Cerebellar cortex (tissue), 1 donor: ENCODE measurements around the gene STARD4.
A peak's percentile ranks its signal among the peaks of the same experiment; 100 is the strongest.

Experiments
- DNase-seq: peaks from one replicate; pipeline ENCODE4 v3.0.0-alpha.2; 2015; ENCODE audit warnings: low spot score

STARD4 gene

DNA sequence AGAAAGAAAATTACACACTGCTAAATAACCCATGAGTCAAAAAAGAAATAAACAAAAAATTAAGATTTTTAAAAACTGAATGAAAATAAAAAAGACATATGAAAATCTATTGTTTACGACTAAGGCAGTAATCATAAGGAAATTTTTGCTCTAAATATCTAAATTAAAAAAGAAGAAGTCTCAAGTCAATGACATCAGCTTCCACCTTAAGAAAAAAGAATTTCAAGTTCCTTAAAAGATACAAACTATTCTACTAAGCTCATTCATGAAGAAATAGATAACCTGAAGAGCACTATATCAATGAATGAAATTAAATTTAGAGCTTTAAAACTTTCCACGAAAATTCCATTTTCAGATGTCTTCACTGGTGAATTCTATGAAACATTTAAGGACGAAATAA lies 15.7 kb upstream of the STARD4 start:
- DNase-seq = no peak

GRCh38 chr5:111520908-111521307 lies 8.6 kb upstream of the STARD4 start:
- DNase-seq = no peak

DNA sequence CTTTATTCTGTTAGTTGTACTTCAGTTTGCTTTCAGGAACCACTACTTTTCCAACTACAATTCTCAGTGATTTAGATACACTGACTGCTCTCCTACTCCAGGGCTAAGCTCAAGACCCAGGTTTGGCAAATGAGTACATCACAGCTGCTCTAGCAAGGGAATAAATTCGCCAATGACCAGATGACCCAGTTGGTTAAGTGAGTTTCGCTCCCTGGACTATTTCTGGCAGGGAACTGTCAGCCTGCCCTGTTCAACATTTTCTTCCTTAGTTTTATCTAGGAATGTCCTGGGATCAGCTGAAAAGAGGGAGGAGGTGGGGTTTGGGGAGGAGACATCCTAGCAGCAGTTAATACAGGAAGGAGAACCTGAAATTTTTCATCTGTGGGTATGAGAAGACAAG lies 6.4 kb upstream of the STARD4 start:
- no peak for DNase-seq

- DNase-seq = no peak
Measured at GRCh38 chr5:111517853-111518501, 5.6 kb upstream of the STARD4 start.

DNA sequence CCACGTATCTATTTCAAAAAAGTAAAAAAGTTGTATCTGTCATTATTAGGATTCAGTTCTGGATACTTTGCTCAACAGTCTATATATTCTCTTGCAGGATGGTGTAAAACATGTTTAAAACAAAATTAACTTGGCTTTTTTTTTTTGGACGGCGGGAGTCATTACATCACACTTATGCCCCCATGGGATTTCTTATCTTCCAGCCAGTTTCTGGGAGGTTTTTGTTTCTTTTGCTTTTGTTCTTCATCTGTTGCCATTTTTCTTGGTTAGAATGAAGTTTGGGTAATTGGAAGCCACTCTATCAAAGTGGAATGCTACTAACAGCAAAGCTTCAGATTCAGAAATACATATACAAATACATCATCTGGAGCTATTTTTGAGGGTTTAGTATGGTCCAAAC lies 1.8 kb upstream of the STARD4 start:
- no peak for DNase-seq

GRCh38 chr5:111513131-111513520 lies 791 bp upstream of the STARD4 start:
- peak; percentile 47 for DNase-seq

GRCh38 chr5:111511831-111512374 lies 432 bp downstream of the STARD4 start:
- DNase-seq = peak; percentile 56

GRCh38 chr5:111511174-111511830 lies 1.0 kb downstream of the STARD4 start:
- peak; percentile 51 for DNase-seq

GRCh38 chr5:111509119-111509518 lies 3.2 kb downstream of the STARD4 start:
- DNase-seq = no peak

- DNase-seq = no peak
Measured at GRCh38 chr5:111507276-111507675, 5.1 kb downstream of the STARD4 start.

- no peak for DNase-seq
Measured at GRCh38 chr5:111505096-111505495, 7.2 kb downstream of the STARD4 start.

GRCh38 chr5:111502956-111503355 lies 9.4 kb downstream of the STARD4 start:
- DNase-seq = no peak

DNA sequence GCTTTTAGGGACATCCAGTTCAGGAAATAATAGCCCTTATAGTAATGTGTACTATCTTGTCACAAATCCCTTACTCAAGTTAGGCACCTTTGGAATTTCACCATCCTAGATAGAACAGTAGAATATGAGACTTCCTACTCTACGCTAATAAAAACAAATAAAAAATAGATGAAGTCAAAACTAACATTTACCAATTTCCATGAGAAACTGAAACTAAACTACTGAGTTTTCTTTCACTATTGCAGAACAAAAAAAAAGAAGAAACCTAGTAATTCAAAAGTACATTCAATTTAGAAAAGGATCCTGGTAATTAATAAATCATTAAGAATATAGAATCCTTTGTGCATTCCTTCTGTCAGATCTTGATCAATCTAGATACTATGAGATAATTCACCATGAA lies 14.0 kb downstream of the STARD4 start:
- DNase-seq = no peak

DNA sequence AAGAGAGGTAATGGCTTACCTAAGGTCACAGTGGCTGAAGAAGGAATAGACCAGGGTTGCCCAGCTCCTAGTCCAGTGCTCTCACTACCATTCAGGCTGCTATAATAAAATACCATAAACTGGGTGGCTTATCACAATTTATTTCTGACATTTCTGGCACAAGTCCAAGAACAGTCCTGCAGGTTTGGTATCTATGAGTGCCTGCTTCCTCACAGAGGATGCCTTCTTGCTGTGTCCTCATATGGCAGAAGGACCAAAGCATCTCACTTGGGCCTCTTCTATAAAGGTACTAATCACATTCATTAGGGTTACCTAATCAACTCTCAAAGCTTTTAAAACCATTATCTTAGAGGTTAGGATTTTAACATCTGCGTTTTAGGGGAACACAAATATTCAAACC lies 17.2 kb downstream of the STARD4 start:
- peak; percentile 65 for DNase-seq

DNA sequence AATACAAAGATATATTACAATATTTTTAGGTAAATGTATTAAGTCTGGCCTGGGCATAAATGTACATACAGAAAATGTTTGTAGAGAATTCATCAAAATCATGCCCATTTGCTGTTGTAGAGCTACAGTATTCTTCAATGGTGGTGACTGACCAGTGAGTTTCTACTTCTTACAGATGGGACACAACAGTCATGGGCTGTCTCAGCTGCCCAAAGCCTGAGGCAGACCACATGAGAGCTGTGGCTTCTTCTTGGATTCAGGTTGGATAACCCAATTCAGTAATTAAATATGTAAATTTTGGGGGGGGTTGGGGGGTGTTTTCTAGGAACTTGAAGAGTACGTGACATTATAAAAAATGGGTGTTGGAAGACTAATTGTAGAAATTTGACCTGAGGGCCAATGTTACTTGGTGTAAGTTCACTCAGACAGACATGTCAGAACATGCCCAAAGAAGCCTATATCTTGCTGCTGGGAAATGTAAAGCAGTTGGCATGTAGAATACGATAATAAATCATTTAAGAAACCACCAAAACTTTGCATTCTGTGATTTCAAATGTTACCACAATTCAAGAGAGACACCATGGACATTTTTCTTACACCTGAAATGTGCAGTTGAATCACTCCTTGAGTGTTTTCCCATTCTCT lies 17.9 kb downstream of the STARD4 start:
- no peak for DNase-seq

- peak; percentile 61 for DNase-seq
Measured at GRCh38 chr5:111493031-111493430, 19.3 kb downstream of the STARD4 start.

GRCh38 chr5:111488353-111488752 lies 24.0 kb downstream of the STARD4 start:
- DNase-seq = no peak

GRCh38 chr5:111486926-111487325 lies 25.4 kb downstream of the STARD4 start:
- no peak for DNase-seq

DNA sequence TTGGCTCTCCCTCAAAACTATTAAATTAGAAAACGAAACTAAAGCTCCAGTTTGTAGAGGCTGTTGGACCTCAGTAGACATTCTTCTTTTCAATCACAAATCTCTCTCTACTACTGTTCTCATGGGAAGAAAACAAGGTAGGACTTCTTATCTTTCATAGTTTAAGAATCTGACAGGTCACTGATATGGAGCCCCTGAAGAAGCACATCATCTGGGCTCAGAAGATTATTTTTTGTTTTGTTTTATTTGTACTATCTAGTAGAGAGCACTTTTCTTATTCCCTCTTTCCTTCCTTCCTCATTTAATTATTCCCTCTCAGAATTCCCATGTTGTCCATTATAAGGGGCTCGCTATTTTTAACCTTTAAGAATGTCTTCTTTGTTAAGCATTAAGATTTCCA lies 26.3 kb downstream of the STARD4 start:
- no peak for DNase-seq

- DNase-seq = no peak
Measured at GRCh38 chr5:111480346-111480745, 32.0 kb downstream of the STARD4 start.

DNA sequence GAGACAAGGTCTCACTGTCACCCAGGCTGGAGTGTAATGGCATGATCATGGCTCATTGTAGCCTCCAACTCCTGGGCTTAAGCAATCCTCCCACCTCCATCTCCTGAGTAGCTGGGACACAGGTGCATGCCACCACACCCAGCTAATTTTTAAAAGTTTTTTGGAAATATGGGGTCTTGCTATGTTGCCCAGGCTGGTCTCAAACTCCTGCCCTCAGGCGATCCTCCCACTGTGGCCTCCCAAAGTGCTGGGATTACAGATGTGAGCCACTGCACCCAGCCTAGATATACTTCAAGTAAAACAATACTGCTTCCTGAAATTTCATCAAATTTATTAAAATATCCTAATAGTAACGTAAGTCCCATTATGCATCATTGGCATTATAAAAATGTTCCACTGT lies 33.4 kb downstream of the STARD4 start:
- no peak for DNase-seq

DNA sequence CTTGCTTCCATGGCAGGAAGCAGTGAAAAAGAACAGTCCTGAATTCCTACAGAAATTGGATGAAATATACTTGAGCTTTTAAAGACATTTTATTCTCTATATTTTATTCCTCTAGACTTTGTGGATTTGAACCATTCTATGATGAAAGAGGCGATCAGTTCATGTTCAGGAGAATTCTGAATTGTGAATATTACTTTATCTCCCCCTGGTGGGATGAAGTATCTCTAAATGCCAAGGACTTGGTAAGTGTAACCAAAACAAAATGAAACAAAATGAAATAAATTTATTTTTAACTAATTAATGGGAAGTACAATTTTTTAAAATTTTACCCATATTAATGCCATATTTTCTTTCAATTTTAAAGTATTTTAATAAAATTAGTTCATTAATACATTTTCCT lies 34.1 kb downstream of the STARD4 start:
- peak; percentile 36 for DNase-seq

DNA sequence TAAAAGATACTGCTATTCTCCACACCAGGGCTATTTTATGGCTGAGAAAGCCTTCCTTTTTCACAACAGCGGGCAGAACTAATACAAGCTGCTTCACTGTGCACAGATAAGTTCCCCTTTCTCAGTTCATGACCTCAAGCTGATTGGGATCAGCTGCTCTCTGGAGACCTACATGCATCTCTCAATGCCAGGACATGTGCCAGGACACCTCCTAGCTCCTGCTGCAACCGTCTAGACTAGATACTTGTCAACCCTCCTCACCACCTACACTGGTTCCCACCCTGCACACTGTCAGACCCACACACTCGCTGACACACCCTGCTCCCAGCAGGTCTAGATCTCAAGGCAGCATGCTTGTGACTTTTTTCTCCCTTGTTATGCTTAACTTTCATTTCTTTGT lies 39.8 kb downstream of the STARD4 start:
- no peak for DNase-seq
